Left renal cortex interstitium (tissue), 4 donors: Measurements from ENCODE around the gene ATG4D. TPM values are rescaled to one million over a fixed set of nuclear protein-coding genes. Genes with fewer than 3 reads are reported as not detected.
"Not testable (repeated sequence)": the region's sequence is repeated elsewhere in the genome, so short reads cannot be mapped to it uniquely, and the experiment has no call there.

Source experiments
- DNase-seq, 4 donors: peaks; one replicate each; pipeline ENCODE4 v3.0.0-alpha.2; 2013; ENCODE audit warnings: low read depth in 4 of 4, low spot score in 2 of 4, missing footprints in 1 of 4
- polyA plus RNA-seq, 4 donors: library from polyadenylated mRNA; unstranded; fragments of 120-200 nt; gene quantifications; one replicate each; pipeline ENCODE4 v1.2.1, GENCODE V29; 2013; ENCODE audit not compliant: insufficient read length in 4 of 4

The ATG4D gene
- polyA plus RNA-seq, 4 donors, result 26.7 to 37.1 (median 33.0) TPM

DNA sequence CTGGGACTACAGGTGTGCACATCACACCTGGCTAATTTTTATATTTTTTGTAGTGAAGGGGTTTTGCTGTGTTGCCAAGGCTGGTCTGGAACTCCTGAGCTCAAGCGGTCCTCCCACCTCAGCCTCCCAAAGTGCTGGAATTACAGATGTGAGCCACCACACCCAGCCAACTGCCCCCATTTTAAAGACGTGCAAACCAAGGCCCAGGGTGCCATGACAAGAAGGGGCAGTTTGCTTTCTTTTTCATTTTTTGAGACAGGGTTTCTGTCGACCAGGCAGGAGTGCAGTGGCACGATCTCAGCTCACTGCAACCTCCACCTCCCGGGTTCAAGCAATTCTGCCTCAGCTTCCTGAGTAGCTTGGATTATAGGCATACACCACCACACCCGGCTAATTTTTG lies 30.1 kb downstream of the ATG4D start:
- not testable (repeated sequence) for DNase-seq

DNA sequence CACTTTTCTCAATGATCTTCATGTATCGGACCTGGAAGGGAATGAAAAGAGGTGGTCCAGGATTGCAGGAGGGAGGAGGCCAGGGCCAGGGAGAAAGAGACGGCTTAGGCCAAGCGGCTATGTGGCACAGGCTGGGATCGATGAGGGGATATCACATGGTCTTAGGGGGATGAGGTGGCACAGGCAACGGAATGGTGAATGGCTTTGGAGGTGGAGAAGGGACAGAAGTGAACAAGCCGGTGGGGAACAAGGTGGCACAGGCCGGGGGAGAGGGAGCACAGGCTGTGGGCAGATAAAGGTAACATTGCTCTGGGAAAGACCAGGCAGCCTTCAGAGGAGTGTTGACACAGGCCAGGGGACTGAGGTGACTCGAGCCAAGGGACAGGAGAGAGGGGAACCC lies 30.8 kb downstream of the ATG4D start:
- no peak for DNase-seq

DNA sequence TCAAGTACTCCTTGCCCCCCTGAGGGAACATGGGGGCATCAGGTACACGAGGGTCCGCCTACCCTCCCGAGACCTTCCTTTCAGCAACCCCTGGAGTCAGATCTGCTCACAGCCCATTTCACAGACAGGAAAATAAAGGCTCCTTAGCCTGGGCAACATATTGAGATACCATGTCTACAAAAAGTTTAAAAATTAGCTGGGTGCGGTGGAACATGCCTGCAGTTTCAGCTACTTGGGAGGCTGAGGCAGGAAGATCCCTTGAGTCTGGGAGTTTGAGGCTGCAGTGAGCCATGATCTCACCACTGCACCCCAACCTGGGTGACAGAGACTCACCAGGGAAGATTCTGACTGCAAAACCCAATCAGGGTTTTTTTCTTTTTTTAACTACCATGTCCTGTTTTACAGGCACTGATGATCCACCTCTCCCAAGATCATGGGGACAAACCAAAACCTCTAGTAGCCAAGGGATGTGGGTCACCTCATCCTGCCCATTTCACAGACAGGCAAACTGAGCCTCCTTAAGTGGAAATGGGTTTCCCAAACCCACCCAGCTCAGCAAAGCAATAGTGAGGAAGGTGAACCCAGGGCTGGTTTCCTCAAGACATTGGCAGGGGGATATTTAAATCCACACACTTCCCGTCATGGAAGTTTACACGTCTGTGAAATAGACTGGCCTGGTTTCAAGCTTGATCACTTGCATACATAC lies 31.5 kb downstream of the ATG4D start:
- DNase-seq, result no peak

DNA sequence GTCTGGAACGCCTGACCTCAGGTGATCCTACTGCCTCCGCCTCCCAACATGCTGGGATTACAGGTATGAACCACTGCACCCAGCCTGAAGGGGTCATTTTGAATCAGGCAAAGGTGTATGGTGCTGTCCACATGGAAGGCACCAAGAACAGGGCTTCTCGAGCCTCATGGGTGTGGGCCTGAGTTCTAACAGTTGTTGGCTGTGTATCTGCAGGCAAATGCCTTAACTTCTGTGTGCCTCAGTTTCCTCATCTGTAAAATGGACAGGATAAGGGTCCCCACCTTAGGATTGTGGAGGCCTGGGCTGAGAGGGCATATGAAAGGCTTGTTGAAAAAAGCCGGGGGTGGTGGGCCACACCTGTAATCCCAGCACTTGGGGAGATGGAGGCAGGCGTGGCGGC lies 34.2 kb downstream of the ATG4D start:
- DNase-seq, result no peak

DNA sequence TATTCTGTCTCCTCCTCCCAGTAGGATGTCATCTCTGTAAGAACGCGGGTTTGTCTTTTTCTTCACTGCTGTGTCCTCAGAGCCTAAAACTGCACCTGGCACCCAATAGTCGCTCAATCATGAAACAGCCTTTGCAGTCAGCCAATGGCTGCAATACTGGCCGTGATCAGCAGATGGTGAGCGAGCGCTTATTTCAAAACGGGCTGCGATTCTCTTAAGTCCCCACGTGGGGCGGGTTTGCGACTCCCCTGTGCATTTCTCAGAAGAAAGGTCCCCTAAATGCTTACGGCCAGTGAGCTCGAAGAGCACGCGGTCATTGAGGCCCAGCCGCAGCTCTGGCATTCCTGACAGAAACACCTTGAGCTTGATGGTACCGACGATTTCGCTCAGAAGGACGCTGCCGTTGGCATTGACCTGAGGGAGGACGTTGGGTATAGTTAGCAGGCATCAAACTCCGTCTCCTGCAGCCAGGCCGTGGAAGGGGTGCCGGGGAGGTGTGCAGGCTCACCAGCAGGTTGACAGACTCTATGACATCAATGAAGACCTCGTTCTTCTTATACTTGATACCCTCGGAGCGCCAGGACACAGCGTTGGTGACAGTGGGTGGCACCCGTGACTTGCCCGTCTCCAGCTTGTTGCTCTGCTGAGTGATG lies 37.4 kb downstream of the ATG4D start:
- peak in 2 of 4 donors; percentile 75 to 88 for DNase-seq

DNA sequence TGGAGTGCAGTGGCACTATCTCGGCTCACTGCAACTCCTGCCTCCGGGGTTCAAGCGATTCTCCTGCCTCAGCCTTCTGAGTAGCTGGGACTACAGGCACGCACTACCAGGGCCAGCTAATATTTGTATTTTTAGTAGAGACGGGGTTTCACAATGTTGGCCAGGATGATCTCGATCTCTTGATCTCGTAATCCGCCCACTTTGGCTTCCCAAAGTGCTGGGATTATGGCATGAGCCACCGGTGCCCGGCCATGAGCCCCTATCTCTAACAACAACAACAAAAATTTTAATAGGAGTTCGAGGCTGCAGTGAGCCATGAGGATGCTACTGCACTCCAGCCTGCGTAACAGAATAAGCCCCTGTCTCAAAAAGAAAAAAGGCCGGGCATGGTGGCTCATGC lies 38.4 kb downstream of the ATG4D start:
- no peak for DNase-seq

DNA sequence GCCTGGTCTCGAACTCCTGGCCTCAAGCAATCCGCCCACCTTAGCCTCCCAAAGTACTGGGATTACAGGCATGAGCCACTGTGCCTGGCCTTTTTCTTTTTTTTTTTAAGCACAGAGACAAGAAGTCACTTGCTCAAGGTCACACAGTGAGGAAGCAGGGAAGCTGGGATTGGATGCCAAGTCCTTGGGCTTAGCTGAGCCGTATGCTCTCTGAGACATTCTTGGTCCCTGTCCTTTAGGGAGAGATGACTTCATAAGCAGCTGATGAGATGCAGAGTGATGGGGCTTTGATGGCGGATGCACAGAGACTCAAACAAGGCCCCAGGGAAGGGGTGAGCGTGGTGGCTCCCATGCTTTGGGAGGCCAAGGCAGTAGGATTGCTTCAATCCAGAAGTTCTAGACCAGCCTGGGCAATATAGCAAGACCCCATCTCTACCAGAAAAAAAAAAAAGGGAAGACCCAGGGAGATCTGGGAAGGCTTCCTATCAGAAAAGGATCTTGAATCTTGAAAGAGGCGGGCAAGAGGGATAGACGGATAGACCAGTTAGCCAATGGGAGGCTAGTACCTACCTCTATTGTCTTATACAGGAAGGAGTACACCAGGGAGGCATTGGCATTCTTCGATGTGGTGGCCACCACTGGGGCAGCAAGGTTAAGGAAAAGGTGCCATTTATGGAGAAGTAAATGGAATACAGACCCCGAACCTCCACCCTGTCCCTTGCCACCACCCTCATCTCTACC lies 39.5 kb downstream of the ATG4D start:
- no peak for DNase-seq

DNA sequence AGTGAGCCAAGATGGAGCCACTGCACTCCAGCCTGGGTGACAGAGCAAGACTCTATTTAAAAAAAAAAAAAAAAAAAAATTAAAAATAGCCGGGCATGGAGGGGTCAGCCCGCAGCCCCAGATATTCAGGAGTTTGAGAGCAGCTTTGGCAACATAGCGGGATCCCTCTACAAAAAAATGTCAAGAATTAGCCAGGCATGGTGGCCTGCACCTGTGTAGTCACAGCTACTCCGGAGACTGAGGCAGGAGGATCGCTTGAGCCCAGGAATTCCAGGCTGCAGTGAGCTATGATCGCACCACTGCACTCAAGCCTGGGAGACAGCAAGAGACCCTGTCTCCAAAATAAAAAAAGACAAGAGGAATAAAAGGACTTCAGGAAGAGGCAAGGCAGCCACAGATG lies 42.7 kb downstream of the ATG4D start:
- DNase-seq, result no peak

DNA sequence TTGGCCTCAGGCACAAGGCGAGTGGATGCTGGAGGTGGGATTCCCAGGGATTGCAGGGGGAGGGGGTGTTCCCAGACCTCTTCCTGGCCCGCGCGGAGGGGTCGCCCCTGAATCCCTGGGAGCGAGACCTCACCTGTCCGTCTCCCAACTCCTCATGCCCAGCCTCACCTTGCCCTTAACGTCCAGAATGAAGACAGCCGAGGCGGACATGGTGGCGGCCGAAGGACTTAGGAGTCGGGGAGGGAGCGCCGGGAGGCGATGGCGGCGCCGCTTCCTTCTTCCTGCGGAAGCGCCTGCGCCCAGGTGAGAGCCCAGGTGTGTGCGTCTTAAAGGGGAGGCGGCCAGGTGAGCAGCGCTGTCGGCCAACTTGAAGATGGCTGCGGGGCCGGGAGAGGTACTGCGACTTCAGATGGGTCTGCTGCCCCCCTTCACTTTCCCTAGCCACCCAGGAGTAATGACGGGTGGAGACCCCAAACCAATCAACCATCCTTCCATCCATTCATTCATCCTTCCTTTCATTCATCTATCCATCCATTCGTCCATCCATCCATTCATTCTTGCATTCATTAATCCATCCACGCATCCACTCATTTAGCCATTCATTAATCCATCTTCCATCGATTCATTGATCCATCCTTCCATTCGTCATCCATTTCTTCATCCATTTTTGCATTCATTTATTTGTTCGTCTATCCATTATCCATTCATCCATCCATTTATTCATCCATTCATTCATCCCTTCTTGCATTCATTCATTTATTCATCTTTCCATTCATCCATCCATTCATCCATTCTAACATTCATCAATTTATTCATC lies 43.5 kb downstream of the ATG4D start, which contains the start of gene AP1M2:
TSS of gene AP1M2 (minus strand) at position 291 of the 817 bp plus-strand sequence. CDS start at position 210, 81 bp downstream.
- no peak for DNase-seq

DNA sequence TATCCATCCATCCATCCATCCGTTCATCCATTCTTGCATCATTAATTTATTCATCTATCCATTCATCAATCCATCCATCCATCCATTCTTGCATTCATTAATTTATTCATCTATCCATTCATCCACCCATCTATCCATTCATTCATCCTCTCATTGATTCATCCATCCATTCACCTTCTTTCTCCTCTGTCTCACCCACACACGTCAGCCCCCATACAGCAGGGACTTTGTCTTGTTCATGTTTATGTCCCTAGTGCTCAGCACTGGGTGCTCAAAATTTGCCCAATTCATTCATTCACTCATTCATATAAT lies 44.1 kb downstream of the ATG4D start:
- no peak for DNase-seq

DNA sequence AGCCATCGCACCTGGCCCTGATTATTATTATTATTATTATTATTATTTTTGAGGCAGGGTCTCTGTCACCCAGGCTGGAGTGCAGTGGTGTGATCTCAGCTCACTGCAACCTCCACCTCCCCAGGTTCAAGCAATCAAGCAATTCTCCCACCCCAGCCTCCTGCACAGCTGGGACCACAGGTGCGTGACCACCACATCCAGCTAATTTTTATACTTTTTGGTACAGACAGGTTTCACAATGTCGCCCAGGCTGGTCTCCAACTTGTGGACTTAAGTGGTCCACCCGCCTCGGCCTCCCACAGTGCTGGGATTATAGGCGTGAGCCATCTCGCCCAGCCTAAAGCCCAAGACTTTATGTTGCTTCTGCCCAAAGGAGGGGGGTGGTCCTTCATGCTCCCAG lies 49.4 kb downstream of the ATG4D start:
- no peak for DNase-seq

DNA sequence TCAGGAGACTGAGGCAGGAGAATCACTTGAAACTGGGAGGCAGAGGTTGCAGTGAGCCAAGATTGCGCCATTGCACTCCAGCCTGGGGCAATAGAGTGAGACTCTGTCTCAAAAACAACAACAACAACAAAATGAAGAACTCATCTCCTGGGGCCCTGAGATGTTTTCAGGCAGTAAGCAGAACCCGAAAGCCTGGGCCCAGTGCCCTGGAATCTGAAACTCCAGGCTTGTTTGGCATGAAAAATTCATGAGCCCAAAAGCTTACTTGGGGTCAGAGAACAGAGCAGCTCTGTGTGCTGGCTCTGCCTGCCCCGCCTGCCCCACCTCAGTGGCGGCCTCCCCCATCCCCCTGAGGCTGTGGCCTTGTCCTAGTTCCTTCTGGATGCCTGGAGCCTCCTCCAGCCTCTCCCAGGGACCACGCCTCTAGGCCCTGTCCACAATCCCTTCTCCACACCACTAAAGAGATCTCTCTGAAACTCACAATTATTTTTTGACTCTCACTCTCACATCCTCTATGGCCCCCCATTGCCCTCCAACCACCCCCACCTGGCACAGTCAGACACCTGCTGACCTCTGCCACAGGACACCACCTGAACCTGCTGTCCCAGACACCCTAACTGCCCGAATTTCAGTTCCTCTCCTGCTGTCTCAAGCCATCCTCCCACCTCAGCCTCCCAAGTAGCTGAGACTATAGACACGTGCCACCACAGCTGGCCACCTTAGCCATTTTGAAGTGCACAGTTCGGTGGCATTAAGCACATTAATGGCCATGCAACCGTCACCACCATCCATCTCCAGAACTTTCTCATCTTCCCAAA lies 50.3 kb downstream of the ATG4D start:
- DNase-seq, result no peak

DNA sequence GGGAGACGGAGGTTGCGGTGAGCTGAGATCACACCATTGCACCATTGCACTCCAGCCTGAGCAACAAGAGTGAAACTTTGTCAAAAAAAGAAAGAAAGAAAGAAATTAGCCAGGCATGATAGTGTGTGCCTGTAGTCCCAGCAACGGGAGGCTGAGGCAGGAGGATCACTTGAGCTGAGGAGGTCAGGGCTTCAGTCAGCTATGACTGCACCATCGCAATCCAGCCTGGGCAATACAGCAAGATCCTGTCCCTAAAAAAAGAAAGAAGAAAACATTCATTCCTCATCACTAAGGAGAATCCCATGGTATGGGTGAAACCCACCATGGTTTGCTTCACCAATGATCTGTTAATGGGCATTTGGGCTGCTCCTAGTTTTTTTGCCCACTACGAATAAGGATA lies 56.4 kb downstream of the ATG4D start:
- DNase-seq, result no peak

DNA sequence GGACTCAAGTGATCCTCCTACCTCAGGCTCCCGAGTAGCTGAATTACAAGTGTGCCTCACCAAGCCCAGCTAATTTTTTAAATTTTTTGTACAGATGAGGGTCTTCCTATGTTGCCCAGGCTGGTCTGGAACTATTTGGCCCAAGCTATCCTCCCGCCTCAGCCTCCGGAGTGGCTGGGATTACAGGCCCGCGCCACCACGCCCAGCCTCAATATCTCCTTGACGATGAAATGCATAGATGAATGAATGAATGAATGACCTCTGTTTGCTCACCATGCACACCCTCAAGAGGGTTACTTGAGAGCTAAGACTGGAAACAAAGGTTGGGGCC lies 58.3 kb downstream of the ATG4D start:
- no peak for DNase-seq

DNA sequence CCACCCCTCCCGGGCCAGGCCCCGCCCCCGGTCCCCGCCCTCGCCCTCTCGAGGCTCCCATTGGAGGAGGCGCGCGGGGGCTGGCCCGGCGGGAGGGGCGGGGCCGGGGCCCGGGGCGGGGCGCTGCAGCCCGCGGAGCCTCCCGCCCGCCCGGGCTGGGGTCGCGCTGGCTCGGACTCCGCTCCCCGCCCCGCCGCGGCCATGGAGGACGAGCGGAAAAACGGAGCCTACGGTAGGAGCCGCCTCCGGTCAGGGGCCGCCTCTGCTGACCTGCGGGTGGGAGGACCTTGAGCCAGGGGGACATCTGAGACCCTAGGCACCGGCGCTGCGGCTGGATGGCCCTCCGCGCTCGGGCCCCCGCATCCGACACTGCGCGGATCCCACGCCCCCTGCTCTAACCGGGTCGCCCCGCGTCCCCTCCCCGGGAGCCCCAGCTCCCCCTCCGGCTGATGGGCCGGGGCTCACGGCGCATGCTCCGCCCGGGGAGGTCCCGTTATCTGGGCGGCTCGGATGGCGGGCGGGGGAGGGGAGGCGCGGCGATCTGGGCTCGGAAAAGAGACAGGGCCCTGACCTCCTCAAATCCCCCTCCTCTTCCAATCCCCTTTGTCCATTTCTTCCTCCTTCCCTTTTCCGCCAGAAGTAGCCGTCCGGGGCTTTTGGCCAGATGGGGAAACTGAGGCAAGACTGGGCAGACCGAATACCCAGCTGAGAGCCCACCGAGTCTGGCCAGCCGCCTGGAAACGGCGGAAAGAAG lies 58.8 kb downstream of the ATG4D start:
- DNase-seq, result peak in 2 of 4 donors; percentile 37 to 59
